Measurements from ENCODE around the gene C10orf143.

The C10orf143 gene

DNA sequence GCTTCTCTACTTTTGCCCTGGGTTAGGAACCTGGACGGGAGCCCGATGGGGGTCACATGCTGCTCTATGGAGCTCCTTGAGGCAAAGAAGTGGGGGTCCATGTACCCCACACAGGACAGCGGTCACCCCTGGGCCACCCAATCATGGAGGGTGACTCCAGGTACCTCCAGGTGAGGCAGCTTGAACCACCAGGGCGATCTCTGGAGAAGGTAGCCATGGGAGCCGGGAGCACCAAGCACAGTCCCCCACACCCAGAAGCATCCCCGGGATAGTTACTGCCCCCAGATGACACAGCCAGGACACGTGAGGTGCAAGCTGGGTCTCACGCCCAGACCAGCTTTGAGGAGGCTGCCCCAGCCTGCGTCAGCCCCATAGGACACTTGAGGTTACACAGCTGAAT is 58.4 kb downstream of the C10orf143 start:
- DNase-seq, result no peak

DNA sequence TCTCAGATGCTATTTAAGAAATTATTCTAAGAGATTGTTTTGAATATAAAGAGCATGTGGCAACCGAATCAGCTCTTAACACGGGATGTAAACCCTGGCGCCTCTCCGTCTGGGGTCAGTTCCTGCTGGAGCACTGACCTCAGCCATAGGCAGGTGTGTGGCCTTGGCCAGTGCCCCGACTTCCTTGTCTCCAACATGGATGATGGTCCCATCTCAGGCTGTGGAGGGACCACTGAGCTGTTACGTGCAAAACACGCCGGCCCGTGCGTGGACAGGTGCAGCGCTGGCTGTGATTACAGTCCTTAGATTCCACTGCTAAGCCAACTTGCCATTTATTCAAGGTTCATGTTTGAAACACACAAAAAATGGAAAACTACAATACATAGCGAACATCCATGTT is 59.9 kb downstream of the C10orf143 start:
- no peak for DNase-seq

- no peak for DNase-seq
These were observed 60.6 kb downstream of the C10orf143 start for GRCh38 chr10:130049987-130050386.

- DNase-seq, result no peak
These were observed 61.4 kb downstream of the C10orf143 start for GRCh38 chr10:130049244-130049643.

DNA sequence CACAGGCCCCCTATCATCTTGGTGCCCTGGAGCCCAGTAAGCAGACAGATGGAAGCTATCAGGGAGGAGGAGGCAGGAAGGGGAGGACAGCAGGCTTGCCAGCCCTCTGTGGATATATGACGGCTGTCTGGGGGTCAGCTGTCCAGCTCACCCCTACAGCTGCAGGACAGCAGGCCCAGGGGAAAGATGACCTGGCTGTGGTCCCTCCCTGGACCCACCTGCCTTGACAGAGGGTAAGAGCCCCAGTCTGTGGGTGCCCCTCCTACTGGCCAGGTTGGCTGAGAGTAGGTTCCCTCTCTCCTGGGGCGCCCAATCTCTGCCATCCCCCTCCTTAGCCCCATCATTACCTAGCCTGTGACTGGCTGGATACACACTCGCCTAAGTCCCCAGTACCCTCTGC is 62.5 kb downstream of the C10orf143 start:
- no peak for DNase-seq

- no peak for DNase-seq
These were observed 63.3 kb downstream of the C10orf143 start for GRCh38 chr10:130047336-130047735.

GRCh38 chr10:130046591-130046990 is 64.0 kb downstream of the C10orf143 start:
- DNase-seq, result no peak

DNA sequence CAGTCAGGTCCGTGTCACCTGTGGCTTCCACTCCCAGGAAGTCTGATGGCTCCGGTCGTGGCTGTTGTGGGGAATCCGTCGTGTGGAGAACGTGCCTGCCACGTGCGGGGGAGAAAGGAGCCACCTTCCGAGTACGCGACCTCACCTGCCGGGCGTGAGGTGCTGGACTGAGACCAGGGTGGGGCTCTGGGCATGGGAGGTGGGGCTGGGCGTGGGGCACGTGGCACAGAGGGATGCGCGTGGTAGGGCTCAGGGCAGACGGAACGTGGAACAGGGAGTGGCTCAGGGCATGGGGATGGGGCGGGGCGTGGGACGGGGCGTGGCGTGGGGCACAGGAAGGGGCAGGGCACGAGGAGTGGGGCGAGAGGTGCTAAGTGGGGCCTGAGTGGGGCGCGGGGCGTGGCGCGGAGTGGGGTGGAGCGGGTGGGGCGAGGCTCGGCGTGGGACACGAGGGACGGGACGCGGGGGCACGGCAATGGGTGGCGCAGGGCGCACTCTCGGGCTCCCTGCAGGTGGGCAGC is 64.8 kb downstream of the C10orf143 start:
- no peak for DNase-seq

DNA sequence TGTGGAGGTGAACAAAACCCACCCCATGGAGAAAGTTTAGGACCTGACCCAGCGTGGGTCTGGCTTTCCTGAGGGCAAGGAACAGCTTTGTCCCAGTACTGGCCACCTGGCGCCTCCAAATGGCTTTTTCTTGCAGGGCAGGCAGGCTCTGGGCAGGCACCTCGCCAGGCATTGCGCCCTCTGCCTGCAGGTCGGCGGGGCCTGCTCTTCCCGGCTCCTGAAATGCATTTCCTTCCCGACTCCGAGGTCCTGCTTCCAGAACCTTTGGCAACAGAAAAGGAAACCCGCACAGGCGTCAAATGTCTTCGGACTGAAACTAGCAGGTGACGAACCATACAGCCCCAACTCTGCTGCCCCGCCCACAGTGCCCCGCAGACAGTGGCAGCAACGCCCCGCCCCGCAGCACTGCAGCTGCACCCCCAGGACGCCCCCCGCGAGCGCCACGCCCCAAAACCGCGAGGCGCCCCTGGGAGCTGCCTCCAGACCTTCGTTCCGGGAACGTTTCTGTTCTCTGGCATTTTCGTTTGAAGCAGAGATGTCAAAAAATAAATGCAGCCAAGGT is 65.5 kb downstream of the C10orf143 start:
- DNase-seq, result no peak

GRCh38 chr10:130044067-130045061 is 66.3 kb downstream of the C10orf143 start:
- DNase-seq, result no peak

DNA sequence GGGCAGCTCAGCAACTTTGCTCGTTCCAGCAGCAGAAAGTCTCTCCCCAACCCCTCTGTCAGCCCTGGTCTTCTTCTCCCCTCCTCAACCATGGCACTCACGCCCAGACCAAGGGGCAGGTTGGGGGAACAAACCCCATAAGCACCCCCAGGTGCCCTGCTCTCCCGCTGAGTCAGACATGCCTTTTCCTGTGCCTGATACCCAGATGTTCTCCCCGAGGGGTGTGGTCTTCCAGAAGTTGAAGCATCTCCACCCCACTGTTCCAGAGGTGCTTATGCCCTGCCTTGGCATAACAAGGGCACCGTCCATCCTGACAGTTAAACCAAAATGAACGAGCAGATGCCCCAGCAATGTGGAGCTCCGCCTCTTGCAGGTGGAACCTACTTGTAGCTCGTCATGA is 67.1 kb downstream of the C10orf143 start:
- no peak for DNase-seq

- no peak for DNase-seq
These were observed 68.2 kb downstream of the C10orf143 start for GRCh38 chr10:130042381-130042780.

DNA sequence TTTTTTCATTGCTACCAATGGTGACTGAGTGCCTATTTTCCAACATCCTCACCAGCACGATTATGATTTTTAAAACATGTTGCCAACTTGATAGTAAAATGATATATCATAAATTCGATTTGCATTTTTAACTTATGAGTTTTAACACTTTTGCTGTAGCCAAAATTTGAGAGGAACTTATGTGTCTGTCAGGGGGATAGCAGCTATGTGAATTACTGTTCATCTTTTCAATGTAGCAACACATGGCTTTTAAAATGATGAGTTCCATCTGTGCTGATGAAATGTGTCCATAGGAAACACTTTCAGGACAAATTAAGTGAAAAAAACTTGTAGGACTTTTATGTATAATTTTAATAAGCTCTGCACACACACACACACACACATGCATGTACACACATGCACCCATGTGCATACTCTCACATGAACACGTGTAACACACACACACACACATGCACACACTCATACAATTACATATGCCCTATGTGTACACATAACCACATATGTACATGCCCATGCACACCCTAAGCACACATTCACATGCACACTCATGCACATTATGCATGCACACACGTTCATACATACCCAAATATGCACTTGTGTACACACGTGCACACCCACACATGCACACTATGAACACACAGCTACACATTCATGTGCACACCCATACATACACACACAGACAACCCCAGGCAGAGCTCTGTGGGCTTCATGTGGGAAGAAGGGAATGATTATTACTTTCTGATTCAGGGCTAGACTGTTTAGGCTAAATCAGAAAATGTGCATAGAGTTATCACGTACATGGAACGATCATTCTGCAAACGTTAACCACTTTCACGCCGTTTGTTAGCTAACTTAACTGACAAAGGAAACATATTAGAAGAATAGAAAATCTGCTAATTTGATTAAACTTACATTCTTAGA is 68.9 kb downstream of the C10orf143 start:
- DNase-seq, result no peak

- no peak for DNase-seq
These were observed 69.8 kb downstream of the C10orf143 start for GRCh38 chr10:130040817-130041330.

DNA sequence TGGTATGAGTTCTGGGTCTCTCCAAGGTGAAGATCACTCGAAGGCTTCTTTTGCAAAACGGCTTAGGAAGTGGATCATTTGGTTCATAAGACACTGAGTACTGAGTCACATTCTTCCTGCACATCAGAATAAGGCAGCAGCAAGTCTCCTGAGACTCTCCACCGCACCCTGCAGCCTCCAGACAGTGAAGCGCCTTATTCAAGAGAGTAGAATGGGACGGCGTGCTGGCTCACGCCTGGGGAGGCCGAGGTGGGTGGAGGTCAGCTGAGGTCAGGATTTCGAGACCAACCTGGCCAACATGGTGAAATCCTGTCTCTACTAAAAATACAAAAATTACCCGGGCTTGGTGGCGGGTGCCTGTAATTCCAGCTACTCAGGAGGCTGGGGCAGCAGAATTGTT is 70.3 kb downstream of the C10orf143 start:
- DNase-seq, result no peak

DNA sequence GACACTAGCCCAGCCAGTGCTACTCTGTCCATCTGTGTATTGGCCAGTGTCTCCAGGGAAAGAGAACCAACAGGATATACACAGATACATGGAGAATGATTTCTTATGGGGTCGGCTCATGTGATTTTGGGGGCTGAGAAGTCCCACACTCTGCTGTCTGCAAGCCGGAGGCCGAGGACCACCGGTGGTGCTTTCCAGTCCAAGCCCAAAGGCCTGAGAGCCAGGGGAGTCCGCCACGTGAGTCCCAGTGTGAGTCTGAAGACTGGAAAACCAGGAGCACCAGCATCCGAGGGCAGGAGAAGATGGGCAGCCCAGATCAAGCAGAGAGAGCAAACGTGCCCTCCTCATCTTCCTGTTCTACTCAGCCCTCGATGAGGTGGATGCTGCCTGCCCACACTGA is 71.5 kb downstream of the C10orf143 start:
- no peak for DNase-seq

DNA sequence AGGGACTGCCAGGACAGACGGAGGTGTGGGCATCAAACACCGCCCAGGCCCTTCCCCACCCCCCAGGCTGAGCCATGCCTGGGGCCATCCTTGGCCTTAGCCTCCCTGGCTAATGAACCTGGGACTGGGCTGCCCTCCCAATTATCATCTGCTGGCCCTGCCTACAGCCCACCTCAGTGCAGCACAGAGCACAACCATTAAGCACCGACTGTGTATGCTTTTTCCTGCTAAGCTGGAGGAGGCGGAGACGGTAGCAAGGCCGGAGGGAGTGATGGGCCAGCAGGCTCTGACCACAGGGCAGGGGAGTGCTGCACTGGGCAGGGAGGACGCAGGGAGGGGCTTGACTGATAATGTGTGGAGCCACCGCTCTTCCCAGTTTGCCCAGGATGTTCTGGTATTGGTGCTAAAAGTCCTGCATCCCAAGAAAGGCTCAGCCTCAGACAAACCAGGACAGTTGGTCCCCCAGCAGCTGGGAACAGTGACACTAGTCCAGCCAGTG is 72.0 kb downstream of the C10orf143 start:
- no peak for DNase-seq

- no peak for DNase-seq
These were observed 72.5 kb downstream of the C10orf143 start for GRCh38 chr10:130038019-130038555.

GRCh38 chr10:130037169-130037661 is 73.4 kb downstream of the C10orf143 start:
- DNase-seq, result no peak

DNA sequence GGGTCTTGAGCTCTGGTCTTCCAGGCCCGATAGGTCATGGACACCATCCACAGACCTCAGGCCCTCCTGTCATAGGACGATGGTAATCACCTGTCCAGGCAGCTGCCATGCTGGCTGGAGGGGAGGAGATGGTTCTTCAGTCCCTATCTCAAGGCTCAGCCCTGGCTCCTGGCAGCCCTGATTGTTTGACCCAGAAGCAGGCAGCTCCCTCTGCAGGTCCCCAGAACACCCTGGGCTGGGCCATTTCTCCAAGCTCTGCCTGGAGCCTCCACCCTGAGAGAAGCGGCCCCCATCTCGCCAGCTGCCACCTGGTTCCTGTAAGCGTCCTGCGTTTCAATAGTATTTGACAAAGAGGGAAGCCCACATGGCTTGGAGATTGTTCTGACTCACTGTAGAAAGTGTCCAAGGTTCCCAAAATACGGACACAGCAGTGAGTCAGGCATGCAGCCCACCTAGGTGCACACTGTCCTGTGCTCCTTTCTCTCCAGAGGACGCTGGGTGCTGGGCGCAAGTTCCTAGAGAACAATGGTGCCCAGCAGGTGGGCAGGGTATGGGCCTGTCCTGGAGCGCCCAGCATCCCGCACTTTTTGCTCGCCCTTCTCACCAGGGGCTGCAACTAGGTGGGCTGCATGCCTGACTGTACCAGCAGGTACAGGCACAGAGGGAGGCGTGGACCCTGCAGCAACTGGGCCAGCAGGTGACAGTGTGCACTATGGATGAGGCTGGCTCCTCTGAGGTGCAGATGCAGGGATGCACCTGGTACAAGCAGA is 74.1 kb downstream of the C10orf143 start:
- no peak for DNase-seq

DNA sequence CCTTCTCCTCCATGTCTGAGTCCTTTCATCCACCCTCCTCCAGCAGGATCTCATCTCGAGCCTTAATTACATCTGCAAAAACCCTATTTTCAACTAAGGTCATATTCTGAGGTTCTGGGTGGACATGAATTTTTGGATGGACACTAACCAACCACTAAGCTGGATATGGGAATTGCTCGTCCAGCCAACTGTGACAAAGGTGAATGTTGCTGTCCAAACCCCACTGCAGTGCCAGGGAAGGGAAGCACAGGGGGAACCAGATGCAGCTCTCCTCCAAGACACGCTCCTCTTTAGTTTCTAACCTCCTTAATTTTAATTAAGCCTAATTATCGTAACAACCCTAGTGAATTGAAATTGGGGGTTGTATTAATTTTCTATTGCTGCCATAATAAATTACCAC is 81.4 kb downstream of the C10orf143 start:
- no peak for DNase-seq

Data from activated CD4-positive, alpha-beta T cell treated with anti-CD3 and anti-CD28 coated beads, Interleukin-2, amount 50 U/mL, for 48 hours (primary cell).